Neural crest cell (in vitro differentiated cells): Measurements from ENCODE around the gene LSM3. TPM values are rescaled to one million over a fixed set of nuclear protein-coding genes. Genes with fewer than 3 reads are reported as not detected.

Source experiments
- DNase-seq: peaks from one replicate; pipeline ENCODE4 v3.0.0; 2021; ENCODE audit warnings: low read depth, mixed read lengths, low spot score
- H3K27ac Mint-ChIP-seq: one replicate; pipeline ENCODE4 v1.8.0; 2021; ENCODE audit warnings: mild to moderate bottlenecking, mixed read lengths; ENCODE audit not compliant: unreplicated experiment
- H3K27me3 Mint-ChIP-seq: 2 replicates; pipeline ENCODE4 v1.8.0; 2021; ENCODE audit warnings: low read depth, mild to moderate bottlenecking, mixed read lengths
- H3K36me3 Mint-ChIP-seq: 2 replicates; pipeline ENCODE4 v1.8.0; 2021; ENCODE audit warnings: low read depth, mild to moderate bottlenecking, mixed read lengths
- H3K4me1 Mint-ChIP-seq: 2 replicates; pipeline ENCODE4 v1.8.0; 2021; ENCODE audit warnings: mixed read lengths
- H3K4me3 Mint-ChIP-seq: one replicate; pipeline ENCODE4 v1.8.0; 2021; ENCODE audit warnings: mild to moderate bottlenecking, mixed read lengths
- H3K9me3 Mint-ChIP-seq: 2 replicates; pipeline ENCODE4 v1.8.0; 2021; ENCODE audit warnings: mixed read lengths
- CTCF ChIP-seq: fragments of 200-600 bp; sonication (generic); conservative IDR thresholded peaks from 2 replicates; pipeline ENCODE4 v1.5.0; 2021; ENCODE audit warnings: antibody characterized with exemption, mild to moderate bottlenecking
- total RNA-seq: library from RNA; stranded (reverse); gene quantifications from 2 replicates; pipeline ENCODE4 v1.2.1, GENCODE V29; 2021

LSM3 gene
- total RNA-seq, 1 donor from 2014 or later: 18.3 TPM

GRCh38 chr3:14237457-14237856 is 58.8 kb downstream of the LSM3 start:
- Mint-ChIP-seq H3K4me1 (no peaks in the 10 kb centered on the region), H3K36me3 (peaks cover 5% of the 10 kb centered on the region), H3K4me3 (no peak overlapping the region), H3K9me3 (peaks cover 9% of the 10 kb centered on the region), H3K27me3 (no peaks in the 10 kb centered on the region), H3K27ac (no peak overlapping the region)
- DNase-seq: no peak
- no peak for TF ChIP-seq CTCF

- Mint-ChIP-seq H3K4me1 (peaks cover 4% of the 10 kb centered on the region), H3K27ac (no peak overlapping the region), H3K9me3 (peaks cover 5% of the 10 kb centered on the region), H3K27me3 (no peaks in the 10 kb centered on the region), H3K36me3 (peaks cover 2% of the 10 kb centered on the region), H3K4me3 (no peak overlapping the region)
- no peak for DNase-seq
- TF ChIP-seq CTCF: no peak
These were observed 59.7 kb downstream of the LSM3 start for GRCh38 chr3:14238356-14238755.

GRCh38 chr3:14238930-14239329 is 60.3 kb downstream of the LSM3 start:
- no peak for DNase-seq
- no peak overlapping the region for H3K4me3 Mint-ChIP-seq
- H3K36me3 Mint-ChIP-seq: no peaks in the 10 kb centered on the region
- H3K4me1 Mint-ChIP-seq: peaks cover 4% of the 10 kb centered on the region
- no peaks in the 10 kb centered on the region for H3K27me3 Mint-ChIP-seq
- no peak overlapping the region for H3K27ac Mint-ChIP-seq
- peaks cover 2% of the 10 kb centered on the region for H3K9me3 Mint-ChIP-seq
- TF ChIP-seq CTCF: no peak

GRCh38 chr3:14239940-14240339 is 61.3 kb downstream of the LSM3 start:
- Mint-ChIP-seq H3K4me3 (no peak overlapping the region), H3K9me3 (peaks cover 2% of the 10 kb centered on the region), H3K27ac (no peak overlapping the region), H3K4me1 (peaks cover 4% of the 10 kb centered on the region), H3K36me3 (no peaks in the 10 kb centered on the region), H3K27me3 (no peaks in the 10 kb centered on the region)
- TF ChIP-seq CTCF: no peak
- DNase-seq: no peak

- Mint-ChIP-seq H3K4me1 (peaks cover 4% of the 10 kb centered on the region), H3K27me3 (no peaks in the 10 kb centered on the region), H3K36me3 (no peaks in the 10 kb centered on the region), H3K9me3 (no peaks in the 10 kb centered on the region), H3K4me3 (no peak overlapping the region), H3K27ac (no peak overlapping the region)
- no peak for TF ChIP-seq CTCF
- no peak for DNase-seq
These were observed 61.7 kb downstream of the LSM3 start for GRCh38 chr3:14240366-14240765.

- H3K27me3 Mint-ChIP-seq: no peaks in the 10 kb centered on the region
These were observed 63.1 kb downstream of the LSM3 start for GRCh38 chr3:14241716-14242115.

More at GRCh38 chr3:14241716-14242115, 63.1 kb downstream of the LSM3 start:
- Mint-ChIP-seq H3K4me1 (peaks cover 4% of the 10 kb centered on the region), H3K36me3 (peaks cover 2% of the 10 kb centered on the region), H3K27ac (no peak overlapping the region), H3K9me3 (no peaks in the 10 kb centered on the region), H3K4me3 (no peak overlapping the region)
- DNase-seq: no peak
- no peak for TF ChIP-seq CTCF
